Glutamatergic neuron (in vitro differentiated cells): Measurements from ENCODE around the gene PIP5KL1. TPM values are rescaled to one million over a fixed set of nuclear protein-coding genes. Genes with fewer than 3 reads are reported as not detected.

Experiments used
- DNase-seq: peaks from one replicate; pipeline ENCODE4 v3.0.0; 2022
- H3K27ac Mint-ChIP-seq: one replicate; pipeline ENCODE4 v1.8.0; 2020; ENCODE audit warnings: mild to moderate bottlenecking, mixed read lengths, inconsistent platforms; ENCODE audit not compliant: unreplicated experiment
- H3K27me3 Mint-ChIP-seq: one replicate; pipeline ENCODE4 v1.8.0; 2020; ENCODE audit warnings: mild to moderate bottlenecking, moderate library complexity, mixed read lengths, inconsistent platforms; ENCODE audit not compliant: unreplicated experiment
- H3K36me3 Mint-ChIP-seq: one replicate; pipeline ENCODE4 v1.8.0; 2020; ENCODE audit warnings: mild to moderate bottlenecking, mixed read lengths, inconsistent platforms; ENCODE audit not compliant: unreplicated experiment
- H3K4me1 Mint-ChIP-seq: one replicate; pipeline ENCODE4 v1.8.0; 2020; ENCODE audit warnings: mild to moderate bottlenecking, low read depth, mixed read lengths, inconsistent platforms; ENCODE audit not compliant: unreplicated experiment
- H3K4me3 Mint-ChIP-seq: one replicate; pipeline ENCODE4 v1.8.0; 2020; ENCODE audit warnings: mild to moderate bottlenecking, mixed read lengths, inconsistent platforms; ENCODE audit not compliant: unreplicated experiment
- H3K9me3 Mint-ChIP-seq: one replicate; pipeline ENCODE4 v1.8.0; 2020; ENCODE audit warnings: mild to moderate bottlenecking, moderate library complexity, mixed read lengths, inconsistent platforms; ENCODE audit not compliant: unreplicated experiment
- total RNA-seq: library from RNA; stranded (reverse); fragmentation: NEBNext Ultra II Directional; extraction: Animal tissue kit (Norgen Biotek cat#: 25700); gene quantifications from one replicate; pipeline ENCODE4 v1.2.1, GENCODE V29; 2021; ENCODE audit not compliant: unreplicated experiment
- TF ChIP-seq, protein P1 (sequence below): fragments of 200-600 bp; sonication (generic); IDR thresholded peaks from one replicate; pipeline ENCODE4 v1.5.0; 2021; ENCODE audit not compliant: partially characterized antibody, unreplicated experiment

Gene PIP5KL1
- total RNA-seq, 1 donor from 2014 or later, result 11.9 TPM

DNA sequence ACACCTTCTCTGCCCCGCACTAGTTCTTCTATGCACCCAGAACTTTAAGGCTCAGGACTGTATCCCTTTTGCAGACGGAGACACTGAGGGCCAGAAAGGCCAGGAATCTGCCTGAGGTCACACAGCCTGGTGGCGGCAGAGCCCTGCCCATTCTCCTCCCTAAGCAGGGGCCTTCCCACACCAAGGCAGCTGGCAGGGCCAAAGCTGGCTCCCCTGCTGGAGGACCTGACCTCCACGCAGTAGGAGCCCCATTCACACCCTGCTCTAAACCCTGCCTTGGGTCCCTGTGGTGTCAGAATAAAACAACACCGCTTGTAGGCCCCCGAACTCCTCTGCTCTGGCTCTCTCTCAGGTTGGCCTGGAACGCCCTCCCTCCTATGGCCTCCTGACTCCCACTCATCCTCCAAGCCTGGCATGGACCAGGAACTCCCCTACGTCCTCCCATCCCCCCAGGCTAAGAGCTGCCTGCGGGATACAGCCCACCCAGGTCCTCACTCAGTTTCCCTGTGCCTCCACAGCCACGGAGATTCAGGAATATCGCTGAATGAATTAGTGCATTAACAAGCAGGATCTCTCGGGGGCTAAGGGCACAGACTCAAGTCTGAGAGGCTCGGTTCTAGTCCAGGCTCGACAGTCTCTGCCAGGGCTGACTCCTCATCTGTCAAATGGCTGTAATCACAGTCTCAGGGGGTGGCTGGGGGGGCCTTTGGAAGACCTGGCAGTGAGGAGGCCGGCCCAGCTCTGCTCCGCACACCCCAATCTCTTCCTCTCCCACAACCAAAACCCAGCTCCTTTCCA, 34.0 kb downstream of the PIP5KL1 start:
- Mint-ChIP-seq H3K27ac (no peak overlapping the region), H3K4me3 (no peak overlapping the region), H3K4me1 (peaks cover 1% of the 10 kb centered on the region), H3K27me3 (peaks cover 3% of the 10 kb centered on the region), H3K36me3 (peaks cover 20% of the 10 kb centered on the region), H3K9me3 (peaks cover 5% of the 10 kb centered on the region)
- no peak for DNase-seq
- TF ChIP-seq, protein P1, sequence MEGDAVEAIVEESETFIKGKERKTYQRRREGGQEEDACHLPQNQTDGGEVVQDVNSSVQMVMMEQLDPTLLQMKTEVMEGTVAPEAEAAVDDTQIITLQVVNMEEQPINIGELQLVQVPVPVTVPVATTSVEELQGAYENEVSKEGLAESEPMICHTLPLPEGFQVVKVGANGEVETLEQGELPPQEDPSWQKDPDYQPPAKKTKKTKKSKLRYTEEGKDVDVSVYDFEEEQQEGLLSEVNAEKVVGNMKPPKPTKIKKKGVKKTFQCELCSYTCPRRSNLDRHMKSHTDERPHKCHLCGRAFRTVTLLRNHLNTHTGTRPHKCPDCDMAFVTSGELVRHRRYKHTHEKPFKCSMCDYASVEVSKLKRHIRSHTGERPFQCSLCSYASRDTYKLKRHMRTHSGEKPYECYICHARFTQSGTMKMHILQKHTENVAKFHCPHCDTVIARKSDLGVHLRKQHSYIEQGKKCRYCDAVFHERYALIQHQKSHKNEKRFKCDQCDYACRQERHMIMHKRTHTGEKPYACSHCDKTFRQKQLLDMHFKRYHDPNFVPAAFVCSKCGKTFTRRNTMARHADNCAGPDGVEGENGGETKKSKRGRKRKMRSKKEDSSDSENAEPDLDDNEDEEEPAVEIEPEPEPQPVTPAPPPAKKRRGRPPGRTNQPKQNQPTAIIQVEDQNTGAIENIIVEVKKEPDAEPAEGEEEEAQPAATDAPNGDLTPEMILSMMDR, result no peak

DNA sequence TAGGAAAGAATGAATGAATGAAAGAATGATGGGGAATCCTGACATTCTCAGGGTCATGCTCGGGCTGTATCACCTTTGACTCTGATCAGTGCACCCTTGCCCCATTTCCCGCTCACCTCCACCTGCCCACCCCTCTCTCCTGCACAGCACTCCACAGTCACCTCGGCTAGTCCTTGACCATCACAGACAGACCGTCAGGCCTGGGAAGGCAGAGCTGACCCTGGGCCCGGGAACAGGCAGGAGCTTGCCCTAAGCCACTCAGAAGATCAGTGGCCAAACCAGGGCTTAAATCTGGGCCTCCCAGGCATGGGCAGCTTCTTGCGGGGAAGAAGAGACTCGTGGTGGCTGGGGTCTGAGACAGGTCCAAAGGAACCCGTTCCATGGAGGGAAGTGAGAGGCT, 34.8 kb downstream of the PIP5KL1 start:
- Mint-ChIP-seq H3K4me3 (no peak overlapping the region), H3K36me3 (peaks cover 20% of the 10 kb centered on the region), H3K9me3 (peaks cover 8% of the 10 kb centered on the region), H3K27me3 (peaks cover 3% of the 10 kb centered on the region), H3K4me1 (peaks cover 1% of the 10 kb centered on the region), H3K27ac (no peak overlapping the region)
- DNase-seq, result no peak
- TF ChIP-seq, protein P1, result no peak

DNA sequence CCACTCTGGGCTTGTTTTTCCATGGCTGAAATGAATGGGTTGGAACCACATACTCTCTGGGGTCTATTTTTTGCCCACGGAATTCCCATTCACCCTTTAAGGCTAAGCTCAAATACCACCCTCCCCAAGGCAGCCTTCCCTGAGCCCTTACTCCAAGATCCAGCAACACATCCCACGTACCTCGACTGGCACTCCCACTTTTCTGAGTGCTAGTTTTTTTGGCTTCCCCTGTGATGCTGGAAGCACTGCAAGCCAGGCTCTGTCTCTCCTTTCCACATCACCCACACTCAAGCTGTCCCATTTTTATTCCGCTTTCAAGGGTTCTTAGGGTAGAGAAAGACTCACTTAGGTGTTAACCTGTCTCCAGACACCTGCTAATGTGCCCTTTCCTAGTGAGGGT, 37.2 kb downstream of the PIP5KL1 start:
- peaks cover 20% of the 10 kb centered on the region for H3K36me3 Mint-ChIP-seq
- DNase-seq, result no peak
- no peak overlapping the region for H3K4me3 Mint-ChIP-seq
- peaks cover 8% of the 10 kb centered on the region for H3K9me3 Mint-ChIP-seq
- TF ChIP-seq, protein P1, result no peak
- H3K4me1 Mint-ChIP-seq, result peaks cover under 1% of the 10 kb centered on the region
- H3K27me3 Mint-ChIP-seq, result peaks cover under 1% of the 10 kb centered on the region
- no peak overlapping the region for H3K27ac Mint-ChIP-seq

DNA sequence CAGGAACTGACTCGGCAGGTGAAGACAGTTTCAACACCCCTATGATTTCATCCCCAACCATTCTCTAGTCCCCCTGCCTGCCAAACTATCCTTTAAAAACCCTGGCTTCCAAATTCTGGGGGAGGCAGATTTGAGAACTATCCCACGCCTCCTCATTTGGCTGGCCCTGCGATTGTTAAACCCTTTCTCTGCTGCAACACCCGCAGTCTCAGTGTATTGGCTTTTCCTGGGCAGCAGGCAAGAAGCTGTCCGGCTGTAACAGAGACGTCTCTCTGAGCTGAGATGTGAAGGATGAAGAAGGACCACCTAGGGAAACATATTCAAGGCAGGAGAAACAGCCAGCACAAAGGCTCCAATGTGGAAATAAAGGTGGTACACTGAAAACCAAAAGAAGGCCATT, 37.7 kb downstream of the PIP5KL1 start:
- Mint-ChIP-seq H3K4me3 (no peak overlapping the region), H3K27me3 (peaks cover 1% of the 10 kb centered on the region), H3K36me3 (peaks cover 20% of the 10 kb centered on the region), H3K27ac (no peak overlapping the region), H3K9me3 (peaks cover 6% of the 10 kb centered on the region), H3K4me1 (no peaks in the 10 kb centered on the region)
- no peak for DNase-seq
- TF ChIP-seq, protein P1, result no peak

DNA sequence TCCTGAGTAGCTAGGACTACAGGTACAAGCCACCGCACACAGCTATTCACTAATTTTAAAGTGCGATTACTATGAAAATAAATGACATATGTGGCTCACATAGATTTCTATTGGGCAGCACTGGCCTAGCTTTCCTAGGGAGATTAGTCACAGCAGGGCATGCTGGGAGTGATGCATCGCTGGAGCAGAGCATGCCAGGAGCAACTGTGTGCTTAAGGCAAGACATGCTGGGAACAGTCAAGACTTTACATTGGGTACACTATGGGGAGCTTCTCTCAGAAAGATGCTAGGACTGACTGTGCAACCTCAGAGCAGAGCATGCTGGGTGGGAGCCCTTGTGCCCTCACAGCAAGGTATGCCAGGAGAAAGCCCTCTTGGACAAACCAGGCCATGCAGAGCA, 40.5 kb downstream of the PIP5KL1 start:
- no peak for DNase-seq
- H3K9me3 Mint-ChIP-seq, result peaks cover 3% of the 10 kb centered on the region
- H3K36me3 Mint-ChIP-seq, result peaks cover 25% of the 10 kb centered on the region
- H3K27ac Mint-ChIP-seq, result no peak overlapping the region
- no peak overlapping the region for H3K4me3 Mint-ChIP-seq
- TF ChIP-seq, protein P1, result no peak
- H3K27me3 Mint-ChIP-seq, result peaks cover 2% of the 10 kb centered on the region
- peaks cover 4% of the 10 kb centered on the region for H3K4me1 Mint-ChIP-seq
